Gastrocnemius medialis (tissue), 4 donors: ENCODE measurements around the gene XPC. TPM values are rescaled to one million over a fixed set of nuclear protein-coding genes. Genes with fewer than 3 reads are reported as not detected.

Experiments
- ATAC-seq, 2 donors: fragments of 150-250 bp; one replicate each; pipeline ENCODE4 v1.9.1; 2016
- DNase-seq, 2 donors: peaks; one replicate each; pipeline ENCODE4 v3.0.0-alpha.2; 2019
- H3K27ac ChIP-seq, 4 donors: fragments of 200-600 bp; sonication (generic); 1 replicate in 1 of 4; 2 replicates in 3 of 4; pipeline ENCODE4 v1.5.1; 2016 to 2018; ENCODE audit warnings: mild to moderate bottlenecking in 2 of 4, moderate library complexity in 1 of 4
- H3K27me3 ChIP-seq, 3 donors: fragments of 200-600 bp; sonication (generic) in 2 of 3; 1 replicate in 1 of 3; 2 replicates in 2 of 3; pipeline versions ENCODE4 v1.5.1 to v1.6.0; 2016 to 2019; ENCODE audit warnings: mild to moderate bottlenecking in 1 of 3, moderate library complexity in 1 of 3
- H3K36me3 ChIP-seq, 2 donors: fragments of 200-600 bp; sonication (generic) in 1 of 2; one replicate each; pipeline ENCODE4 v1.5.1; 2017 to 2018
- H3K4me1 ChIP-seq, 2 donors: fragments of 200-600 bp; sonication (generic) in 1 of 2; one replicate each; pipeline ENCODE4 v1.5.1; 2016 to 2017; ENCODE audit warnings: mild to moderate bottlenecking in 2 of 2
- H3K4me3 ChIP-seq, 4 donors: fragments of 200-600 bp; sonication (generic) in 3 of 4; 1 replicate in 1 of 4; 2 replicates in 3 of 4; pipeline ENCODE4 v1.5.1; 2016 to 2019; ENCODE audit warnings: mild to moderate bottlenecking in 2 of 4
- H3K9me3 ChIP-seq, 3 donors: fragments of 200-600 bp; sonication (generic) in 2 of 3; 1 replicate in 1 of 3; 2 replicates in 2 of 3; pipeline ENCODE4 v1.5.1; 2016 to 2019
- POLR2A ChIP-seq, 2 donors: fragments of 450-650 bp; IDR thresholded peaks; one replicate each; pipeline ENCODE4 v1.6.1; 2017; ENCODE audit warnings: antibody characterized with exemption in 2 of 2, mild to moderate bottlenecking in 2 of 2, moderate library complexity in 2 of 2
- in situ Hi-C, 4 donors: fragments of 200-750 bp; cut with MboI; loops; one replicate each; pipeline versions ENCODE4 v1.15.0 to v1.8.0; 2017; ENCODE audit warnings: low sequenced_read_pairs in 4 of 4
- intact Hi-C: fragments of 100-400 bp; cut with DNase I; formaldehyde crosslinking; loops from one replicate; pipeline ENCODE4 v1.15.1; 2023; ENCODE audit warnings: low total_unique reads
- total RNA-seq, 4 donors: library from RNA; depleted of rRNA; stranded (reverse); fragments of >200 nt; gene quantifications; one replicate each; pipeline versions ENCODE4 v1.1.0 to v1.2.3, GENCODE V29; 2016
- TF ChIP-seq, protein P1 (sequence below), 5 experiments: fragments of 450-650 bp in 3 of 5; fragments of 200-600 bp in 2 of 5; sonication (generic) in 2 of 5; IDR thresholded peaks in 4 of 5; conservative IDR thresholded peaks in 1 of 5; 1 replicate in 4 of 5; 2 replicates in 1 of 5; pipeline ENCODE4 v1.5.1; 2016 to 2019; ENCODE audit warnings: antibody characterized with exemption in 5 of 5, mild to moderate bottlenecking in 3 of 5, moderate library complexity in 3 of 5

Gene XPC
- total RNA-seq, 4 donors from 2014 or later = 22.0 to 30.6 (median 27.0) TPM

DNA sequence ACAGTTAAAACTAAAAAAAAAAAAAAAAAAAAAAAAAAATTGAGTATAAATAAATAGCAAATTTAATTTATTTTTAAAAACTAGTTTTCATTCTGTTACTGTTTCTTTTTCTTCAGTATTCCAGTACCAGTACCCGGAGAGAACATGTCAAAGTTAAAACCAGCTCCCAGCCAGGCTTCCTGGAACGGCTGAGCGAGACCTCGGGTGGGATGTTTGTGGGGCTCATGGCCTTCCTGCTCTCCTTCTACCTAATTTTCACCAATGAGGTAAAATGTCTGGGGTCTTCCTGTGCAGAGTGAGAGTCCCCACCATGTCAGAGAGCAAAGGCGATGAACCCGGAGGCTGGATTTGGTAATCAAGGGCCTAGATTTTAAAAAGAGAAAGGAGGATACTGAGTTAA is 49.1 kb downstream of the XPC start:
- ATAC-seq (no peak), DNase-seq (no peak)
- H3K4me1 ChIP-seq = peaks cover 20 to 25% of the 10 kb centered on the region in 2 donors
- H3K4me3 ChIP-seq = no peak overlapping the region
- H3K9me3 ChIP-seq = no peaks in the 10 kb centered on the region
- peaks cover 0 to 51% of the 10 kb centered on the region in 2 donors for H3K36me3 ChIP-seq
- TF ChIP-seq POLR2A (IDR thresholded peaks at IDR 0.05) = no peak
- TF ChIP-seq, protein P1, sequence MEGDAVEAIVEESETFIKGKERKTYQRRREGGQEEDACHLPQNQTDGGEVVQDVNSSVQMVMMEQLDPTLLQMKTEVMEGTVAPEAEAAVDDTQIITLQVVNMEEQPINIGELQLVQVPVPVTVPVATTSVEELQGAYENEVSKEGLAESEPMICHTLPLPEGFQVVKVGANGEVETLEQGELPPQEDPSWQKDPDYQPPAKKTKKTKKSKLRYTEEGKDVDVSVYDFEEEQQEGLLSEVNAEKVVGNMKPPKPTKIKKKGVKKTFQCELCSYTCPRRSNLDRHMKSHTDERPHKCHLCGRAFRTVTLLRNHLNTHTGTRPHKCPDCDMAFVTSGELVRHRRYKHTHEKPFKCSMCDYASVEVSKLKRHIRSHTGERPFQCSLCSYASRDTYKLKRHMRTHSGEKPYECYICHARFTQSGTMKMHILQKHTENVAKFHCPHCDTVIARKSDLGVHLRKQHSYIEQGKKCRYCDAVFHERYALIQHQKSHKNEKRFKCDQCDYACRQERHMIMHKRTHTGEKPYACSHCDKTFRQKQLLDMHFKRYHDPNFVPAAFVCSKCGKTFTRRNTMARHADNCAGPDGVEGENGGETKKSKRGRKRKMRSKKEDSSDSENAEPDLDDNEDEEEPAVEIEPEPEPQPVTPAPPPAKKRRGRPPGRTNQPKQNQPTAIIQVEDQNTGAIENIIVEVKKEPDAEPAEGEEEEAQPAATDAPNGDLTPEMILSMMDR (IDR thresholded peaks at IDR 0.05 in 4 of 5, conservative IDR thresholded peaks at IDR 0.05 in 1 of 5) = no peak
- in situ Hi-C loops (loop anchor here in 2 of 4 donors (10.0 to 25.0 kb wide), 2 partner anchors 234 to 933 kb away; partner anchors contain the start of gene MRPS25 (in 1 of the 2)), intact Hi-C loops (loop anchor here (5.0 to 10.0 kb wide), 4 partner anchors 156 to 818 kb away; partner anchors contain the start of genes CCDC174, HDAC11 and NR2C2)
- H3K27ac ChIP-seq = peak overlapping the region in 3 of 4 donors; percentile 33 to 94 (median 52)
- H3K27me3 ChIP-seq = no peaks in the 10 kb centered on the region

DNA sequence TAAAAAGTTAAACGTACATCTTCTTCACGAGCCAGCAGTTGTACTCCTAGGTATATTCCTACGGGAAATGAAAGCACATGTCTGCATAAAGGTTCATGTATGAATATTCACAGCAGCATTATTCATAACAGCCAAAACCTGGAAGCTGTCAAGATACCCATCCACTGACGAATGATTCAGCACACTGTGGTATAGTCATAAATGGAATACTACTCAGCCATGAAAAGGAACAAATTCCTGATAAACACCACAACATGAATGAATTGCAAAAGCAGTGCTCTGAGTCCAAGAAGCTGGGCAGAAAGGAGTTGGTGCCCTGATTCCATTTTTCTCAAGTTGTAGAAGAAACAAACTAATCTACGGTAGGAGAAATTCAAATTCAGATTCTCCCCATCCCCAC is 49.7 kb downstream of the XPC start:
- intact Hi-C loops = loop anchor here (5.0 to 10.0 kb wide), 4 partner anchors 156 to 819 kb away; partner anchors contain the start of genes CCDC174, HDAC11 and NR2C2
- no peaks in the 10 kb centered on the region for H3K27me3 ChIP-seq

DNA sequence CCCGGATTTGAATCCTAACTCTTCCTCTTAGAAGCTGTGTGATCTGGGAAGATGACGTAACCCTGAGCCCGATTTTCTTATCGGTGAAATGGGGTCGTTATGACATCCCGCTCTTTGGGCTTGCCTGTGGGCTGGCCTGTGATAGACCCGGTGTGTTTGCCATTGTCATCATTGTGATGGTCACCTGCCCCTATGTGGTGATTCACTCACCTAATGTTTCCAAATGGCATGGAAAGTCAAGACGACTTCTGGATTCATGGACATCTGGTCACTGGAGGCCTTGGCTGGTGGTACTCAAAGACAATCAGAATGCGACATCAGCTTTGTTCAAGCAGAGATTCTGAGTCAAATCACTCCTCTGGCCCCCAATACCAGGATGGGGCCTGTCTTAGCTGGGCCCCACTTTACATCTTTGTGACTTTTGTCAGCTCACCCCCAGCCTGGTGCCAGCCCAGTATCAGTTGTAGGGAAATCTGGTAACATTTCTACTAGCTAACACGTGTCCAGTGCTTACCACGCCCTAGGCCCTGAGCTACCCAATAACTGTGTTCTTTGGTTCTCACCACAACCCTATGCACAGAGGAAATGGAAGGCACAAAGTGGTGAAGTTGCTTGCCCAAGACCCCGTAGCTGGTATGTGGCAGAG is 50.8 kb downstream of the XPC start:
- no peak for ATAC-seq
- Histone ChIP-seq H3K27me3 (no peaks in the 10 kb centered on the region), H3K4me1 (peaks cover 33 to 37% of the 10 kb centered on the region in 2 donors), H3K4me3 (no peak overlapping the region), H3K9me3 (no peaks in the 10 kb centered on the region), H3K36me3 (peaks cover 0 to 35% of the 10 kb centered on the region in 2 donors), H3K27ac (peak overlapping the region; percentile 92 to 98 (median 94))
- TF ChIP-seq, protein P1 (IDR thresholded peaks at IDR 0.05 in 4 of 5, conservative IDR thresholded peaks at IDR 0.05 in 1 of 5) = no peak
- no peak for TF ChIP-seq POLR2A (IDR thresholded peaks at IDR 0.05)
- peak in 1 of 2 donors; percentile 37 for DNase-seq
- in situ Hi-C loops = loop anchor here in 2 of 4 donors (10.0 to 25.0 kb wide), 2 partner anchors 233 to 935 kb away; partner anchors contain the start of gene MRPS25 (in 1 of the 2)
- intact Hi-C loops = loop anchor here (5.0 to 10.0 kb wide), 4 partner anchors 157 to 820 kb away; partner anchors contain the start of genes CCDC174, HDAC11 and NR2C2

More for the DNA sequence above, 49.7 kb downstream of the XPC start:
- Histone ChIP-seq H3K4me1 (peaks cover 25 to 27% of the 10 kb centered on the region in 2 donors), H3K27ac (peak overlapping the region; percentile 92 to 98 (median 94)), H3K36me3 (peaks cover 0 to 46% of the 10 kb centered on the region in 2 donors), H3K9me3 (no peaks in the 10 kb centered on the region), H3K4me3 (no peak overlapping the region)
- no peak for ATAC-seq
- TF ChIP-seq, protein P1 (IDR thresholded peaks at IDR 0.05 in 4 of 5, conservative IDR thresholded peaks at IDR 0.05 in 1 of 5) = no peak
- TF ChIP-seq POLR2A (IDR thresholded peaks at IDR 0.05) = no peak
- no peak for DNase-seq
- in situ Hi-C loops = loop anchor here in 2 of 4 donors (10.0 to 25.0 kb wide), 2 partner anchors 234 to 934 kb away; partner anchors contain the start of gene MRPS25 (in 1 of the 2)

DNA sequence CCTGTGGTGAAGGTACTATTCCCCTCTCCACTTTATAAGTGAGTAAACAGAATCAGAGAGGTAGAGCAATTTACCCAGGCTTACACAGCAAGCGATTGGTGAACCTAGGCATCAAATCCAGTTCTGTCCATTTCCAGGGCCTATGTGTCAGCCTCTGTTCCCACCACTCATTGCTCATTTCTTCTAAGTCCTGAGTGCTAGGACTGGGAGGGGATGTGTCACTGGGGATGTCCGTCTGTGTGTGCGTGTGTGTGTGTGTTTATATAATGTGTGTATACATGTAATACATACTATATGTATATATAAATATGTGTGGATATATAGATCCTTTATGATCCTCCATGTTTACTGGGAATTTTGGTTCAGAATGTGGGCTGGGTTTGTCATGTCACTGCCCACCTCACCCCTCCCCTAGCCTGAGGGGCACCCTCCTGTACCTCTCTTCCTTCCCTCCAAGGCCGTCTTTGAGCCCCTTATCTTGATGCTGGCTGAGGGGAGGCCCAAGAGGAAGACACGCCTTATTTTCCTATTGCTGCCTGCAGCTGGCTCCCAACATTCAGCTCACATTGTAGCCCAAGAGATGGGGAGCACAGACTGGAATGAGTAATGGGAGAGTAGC is 51.4 kb downstream of the XPC start:
- intact Hi-C loops (loop anchor here (5.0 to 10.0 kb wide), 4 partner anchors 158 to 820 kb away; partner anchors contain the start of genes CCDC174, HDAC11 and NR2C2), in situ Hi-C loops (loop anchor here in 2 of 4 donors (10.0 to 25.0 kb wide), 2 partner anchors 232 to 935 kb away; partner anchors contain the start of gene MRPS25 (in 1 of the 2))
- TF ChIP-seq POLR2A (IDR thresholded peaks at IDR 0.05) = no peak
- TF ChIP-seq, protein P1 (IDR thresholded peaks at IDR 0.05 in 4 of 5, conservative IDR thresholded peaks at IDR 0.05 in 1 of 5) = no peak

More for the DNA sequence above, 51.4 kb downstream of the XPC start:
- Histone ChIP-seq H3K36me3 (peaks cover 0 to 28% of the 10 kb centered on the region in 2 donors), H3K4me3 (peak overlapping the region; percentile 14 to 91 (median 72)), H3K4me1 (peaks cover 33 to 41% of the 10 kb centered on the region in 2 donors), H3K27me3 (no peaks in the 10 kb centered on the region), H3K9me3 (no peaks in the 10 kb centered on the region), H3K27ac (peak overlapping the region; percentile 92 to 98 (median 94))
- no peak for ATAC-seq
- peak in 1 of 2 donors; percentile 14 for DNase-seq
